Neural crest cell (in vitro differentiated cells): ENCODE measurements around the gene RARA. TPM values are rescaled to one million over a fixed set of nuclear protein-coding genes. Genes with fewer than 3 reads are reported as not detected.

ENCODE experiments used
- DNase-seq: peaks from one replicate; pipeline ENCODE4 v3.0.0; 2021; ENCODE audit warnings: low read depth, mixed read lengths, low spot score
- H3K27ac Mint-ChIP-seq: one replicate; pipeline ENCODE4 v1.8.0; 2021; ENCODE audit warnings: mild to moderate bottlenecking, mixed read lengths; ENCODE audit not compliant: unreplicated experiment
- H3K27me3 Mint-ChIP-seq: 2 replicates; pipeline ENCODE4 v1.8.0; 2021; ENCODE audit warnings: low read depth, mild to moderate bottlenecking, mixed read lengths
- H3K36me3 Mint-ChIP-seq: 2 replicates; pipeline ENCODE4 v1.8.0; 2021; ENCODE audit warnings: low read depth, mild to moderate bottlenecking, mixed read lengths
- H3K4me1 Mint-ChIP-seq: 2 replicates; pipeline ENCODE4 v1.8.0; 2021; ENCODE audit warnings: mixed read lengths
- H3K4me3 Mint-ChIP-seq: one replicate; pipeline ENCODE4 v1.8.0; 2021; ENCODE audit warnings: mild to moderate bottlenecking, mixed read lengths
- H3K9me3 Mint-ChIP-seq: 2 replicates; pipeline ENCODE4 v1.8.0; 2021; ENCODE audit warnings: mixed read lengths
- CTCF ChIP-seq: fragments of 200-600 bp; sonication (generic); conservative IDR thresholded peaks from 2 replicates; pipeline ENCODE4 v1.5.0; 2021; ENCODE audit warnings: antibody characterized with exemption, mild to moderate bottlenecking
- long read RNA-seq: library from polyadenylated mRNA; unstranded; transcript quantifications from one replicate; pipeline ENCODE4 v2.0.0, GENCODE V29; 2020
- total RNA-seq: library from RNA; stranded (reverse); gene quantifications from 2 replicates; pipeline ENCODE4 v1.2.1, GENCODE V29; 2021

Gene RARA
- total RNA-seq: 22.3 and 25.9 TPM in 2 replicates
- long read RNA-seq: 0 reads

- peak within 1 kb of the TSS; percentile 72 for H3K4me3 Mint-ChIP-seq
- DNase-seq: peak; percentile 50
- H3K27me3 Mint-ChIP-seq: no peaks in the 10 kb centered on the region
- H3K9me3 Mint-ChIP-seq: no peaks in the 10 kb centered on the region
- H3K4me1 Mint-ChIP-seq: peaks cover 21% of the 10 kb centered on the region
- no peaks in the 10 kb centered on the region for H3K36me3 Mint-ChIP-seq
- H3K27ac Mint-ChIP-seq: peak within 1 kb of the TSS; percentile 36
- TF ChIP-seq CTCF: no peak
Observed at GRCh38 chr17:40309031-40309948, at the start of gene RARA. Gene RARA (plus strand): TSS chr17:40309180. CDS start chr17:40331219, 22,039 bp downstream.

- Mint-ChIP-seq H3K27me3 (no peaks in the 10 kb centered on the region), H3K9me3 (no peaks in the 10 kb centered on the region), H3K27ac (no peak overlapping the region), H3K36me3 (peaks cover 15% of the 10 kb centered on the region), H3K4me3 (no peak overlapping the region), H3K4me1 (no peaks in the 10 kb centered on the region)
- DNase-seq: no peak
- TF ChIP-seq CTCF: no peak
Observed at GRCh38 chr17:40259505-40259904, 49.5 kb upstream of the RARA start.

GRCh38 chr17:40260528-40260927, 48.5 kb upstream of the RARA start:
- TF ChIP-seq CTCF: no peak
- Mint-ChIP-seq H3K9me3 (no peaks in the 10 kb centered on the region), H3K4me3 (no peak overlapping the region), H3K36me3 (peaks cover 18% of the 10 kb centered on the region), H3K4me1 (no peaks in the 10 kb centered on the region), H3K27ac (no peak overlapping the region), H3K27me3 (no peaks in the 10 kb centered on the region)
- DNase-seq: no peak

- DNase-seq: no peak
- H3K27ac Mint-ChIP-seq: peak overlapping the region; percentile 90
- H3K4me3 Mint-ChIP-seq: no peak overlapping the region
- H3K27me3 Mint-ChIP-seq: no peaks in the 10 kb centered on the region
- H3K9me3 Mint-ChIP-seq: no peaks in the 10 kb centered on the region
- TF ChIP-seq CTCF: no peak
- H3K36me3 Mint-ChIP-seq: peaks cover 13% of the 10 kb centered on the region
- H3K4me1 Mint-ChIP-seq: no peaks in the 10 kb centered on the region
Observed at GRCh38 chr17:40264458-40265185, 44.4 kb upstream of the RARA start.

- H3K4me1 Mint-ChIP-seq: no peaks in the 10 kb centered on the region
- peaks cover 13% of the 10 kb centered on the region for H3K36me3 Mint-ChIP-seq
- TF ChIP-seq CTCF: no peak
- H3K27me3 Mint-ChIP-seq: no peaks in the 10 kb centered on the region
- no peak overlapping the region for H3K27ac Mint-ChIP-seq
- H3K9me3 Mint-ChIP-seq: no peaks in the 10 kb centered on the region
- no peak overlapping the region for H3K4me3 Mint-ChIP-seq
- DNase-seq: no peak
Observed at GRCh38 chr17:40265337-40265736, 43.6 kb upstream of the RARA start.
